Osteocyte (in vitro differentiated cells): Measurements from ENCODE around the gene MSH6. TPM values are rescaled to one million over a fixed set of nuclear protein-coding genes. Genes with fewer than 3 reads are reported as not detected.
A peak's percentile ranks its signal among the peaks of the same experiment; 100 is the strongest.

Experiments used
- DNase-seq: peaks from one replicate; pipeline ENCODE4 v3.0.0; 2021; ENCODE audit warnings: mixed read lengths; ENCODE audit not compliant: unreplicated experiment; ENCODE audit errors: extremely low spot score
- H3K27ac Mint-ChIP-seq: one replicate; pipeline ENCODE4 v1.8.0; 2021; ENCODE audit warnings: mild to moderate bottlenecking, mixed read lengths; ENCODE audit not compliant: unreplicated experiment
- H3K27me3 Mint-ChIP-seq: one replicate; pipeline ENCODE4 v1.8.0; 2021; ENCODE audit warnings: mixed read lengths; ENCODE audit not compliant: unreplicated experiment
- H3K36me3 Mint-ChIP-seq: one replicate; pipeline ENCODE4 v1.8.0; 2021; ENCODE audit warnings: mixed read lengths; ENCODE audit not compliant: unreplicated experiment
- H3K4me1 Mint-ChIP-seq: one replicate; pipeline ENCODE4 v1.8.0; 2021; ENCODE audit warnings: mixed read lengths; ENCODE audit not compliant: unreplicated experiment
- H3K4me3 Mint-ChIP-seq: one replicate; pipeline ENCODE4 v1.8.0; 2021; ENCODE audit warnings: mild to moderate bottlenecking, moderate library complexity, mixed read lengths; ENCODE audit not compliant: unreplicated experiment
- H3K9me3 Mint-ChIP-seq: one replicate; pipeline ENCODE4 v1.8.0; 2021; ENCODE audit warnings: mixed read lengths; ENCODE audit not compliant: unreplicated experiment
- total RNA-seq: library from RNA; stranded (reverse); gene quantifications from 2 replicates; pipeline ENCODE4 v1.2.1, GENCODE V29; 2021
- TF ChIP-seq, protein P1 (sequence below): fragments of 200-600 bp; sonication (generic); IDR thresholded peaks from 2 replicates; pipeline ENCODE4 v1.5.0; 2021; ENCODE audit warnings: antibody characterized with exemption, mild to moderate bottlenecking, moderate library complexity

MSH6 gene
- total RNA-seq, 1 donor from 2014 or later, result 55.8 TPM

DNA sequence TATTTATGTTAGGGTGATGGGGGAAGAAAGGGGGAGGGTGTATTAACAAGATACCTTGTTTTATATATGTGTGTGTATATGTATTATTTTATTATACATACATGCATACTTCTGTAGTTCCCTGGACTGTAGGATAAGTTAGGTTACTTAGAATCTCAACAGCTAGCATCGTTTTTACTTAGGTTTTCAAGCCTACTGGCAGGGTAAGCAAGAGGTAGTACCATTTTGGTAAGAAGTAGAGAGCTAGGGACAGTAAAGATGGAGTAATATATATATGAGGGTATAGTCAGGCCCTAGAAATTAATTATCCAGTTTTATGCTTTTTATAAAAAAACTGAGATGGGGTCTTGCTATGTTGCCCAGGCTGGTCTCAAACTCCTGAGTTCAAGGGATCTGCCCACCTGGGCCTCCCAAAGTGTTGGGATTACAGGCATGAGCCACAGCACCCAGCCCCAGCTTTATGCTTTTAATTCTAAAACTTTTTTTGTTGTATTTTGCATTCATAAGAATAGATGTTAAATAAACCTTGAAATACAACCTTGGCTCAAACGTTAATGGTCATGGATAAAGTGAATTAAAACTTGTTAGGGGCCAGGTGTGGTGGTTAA lies 13.2 kb downstream of the MSH6 start:
- Mint-ChIP-seq H3K4me1 (no peaks in the 10 kb centered on the region), H3K9me3 (no peaks in the 10 kb centered on the region), H3K27ac (no peak overlapping the region), H3K27me3 (no peaks in the 10 kb centered on the region), H3K4me3 (no peak overlapping the region), H3K36me3 (peaks cover 58% of the 10 kb centered on the region)
- TF ChIP-seq, protein P1, sequence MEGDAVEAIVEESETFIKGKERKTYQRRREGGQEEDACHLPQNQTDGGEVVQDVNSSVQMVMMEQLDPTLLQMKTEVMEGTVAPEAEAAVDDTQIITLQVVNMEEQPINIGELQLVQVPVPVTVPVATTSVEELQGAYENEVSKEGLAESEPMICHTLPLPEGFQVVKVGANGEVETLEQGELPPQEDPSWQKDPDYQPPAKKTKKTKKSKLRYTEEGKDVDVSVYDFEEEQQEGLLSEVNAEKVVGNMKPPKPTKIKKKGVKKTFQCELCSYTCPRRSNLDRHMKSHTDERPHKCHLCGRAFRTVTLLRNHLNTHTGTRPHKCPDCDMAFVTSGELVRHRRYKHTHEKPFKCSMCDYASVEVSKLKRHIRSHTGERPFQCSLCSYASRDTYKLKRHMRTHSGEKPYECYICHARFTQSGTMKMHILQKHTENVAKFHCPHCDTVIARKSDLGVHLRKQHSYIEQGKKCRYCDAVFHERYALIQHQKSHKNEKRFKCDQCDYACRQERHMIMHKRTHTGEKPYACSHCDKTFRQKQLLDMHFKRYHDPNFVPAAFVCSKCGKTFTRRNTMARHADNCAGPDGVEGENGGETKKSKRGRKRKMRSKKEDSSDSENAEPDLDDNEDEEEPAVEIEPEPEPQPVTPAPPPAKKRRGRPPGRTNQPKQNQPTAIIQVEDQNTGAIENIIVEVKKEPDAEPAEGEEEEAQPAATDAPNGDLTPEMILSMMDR, result no peak
- no peak for DNase-seq

DNA sequence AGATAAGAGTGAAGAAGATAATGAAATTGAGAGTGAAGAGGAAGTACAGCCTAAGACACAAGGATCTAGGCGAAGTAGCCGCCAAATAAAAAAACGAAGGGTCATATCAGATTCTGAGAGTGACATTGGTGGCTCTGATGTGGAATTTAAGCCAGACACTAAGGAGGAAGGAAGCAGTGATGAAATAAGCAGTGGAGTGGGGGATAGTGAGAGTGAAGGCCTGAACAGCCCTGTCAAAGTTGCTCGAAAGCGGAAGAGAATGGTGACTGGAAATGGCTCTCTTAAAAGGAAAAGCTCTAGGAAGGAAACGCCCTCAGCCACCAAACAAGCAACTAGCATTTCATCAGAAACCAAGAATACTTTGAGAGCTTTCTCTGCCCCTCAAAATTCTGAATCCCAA lies 15.7 kb downstream of the MSH6 start:
- Mint-ChIP-seq H3K27ac (no peak overlapping the region), H3K36me3 (peaks cover 75% of the 10 kb centered on the region), H3K4me1 (no peaks in the 10 kb centered on the region), H3K4me3 (no peak overlapping the region), H3K27me3 (no peaks in the 10 kb centered on the region), H3K9me3 (peaks cover 7% of the 10 kb centered on the region)
- TF ChIP-seq, protein P1, result no peak
- no peak for DNase-seq

DNA sequence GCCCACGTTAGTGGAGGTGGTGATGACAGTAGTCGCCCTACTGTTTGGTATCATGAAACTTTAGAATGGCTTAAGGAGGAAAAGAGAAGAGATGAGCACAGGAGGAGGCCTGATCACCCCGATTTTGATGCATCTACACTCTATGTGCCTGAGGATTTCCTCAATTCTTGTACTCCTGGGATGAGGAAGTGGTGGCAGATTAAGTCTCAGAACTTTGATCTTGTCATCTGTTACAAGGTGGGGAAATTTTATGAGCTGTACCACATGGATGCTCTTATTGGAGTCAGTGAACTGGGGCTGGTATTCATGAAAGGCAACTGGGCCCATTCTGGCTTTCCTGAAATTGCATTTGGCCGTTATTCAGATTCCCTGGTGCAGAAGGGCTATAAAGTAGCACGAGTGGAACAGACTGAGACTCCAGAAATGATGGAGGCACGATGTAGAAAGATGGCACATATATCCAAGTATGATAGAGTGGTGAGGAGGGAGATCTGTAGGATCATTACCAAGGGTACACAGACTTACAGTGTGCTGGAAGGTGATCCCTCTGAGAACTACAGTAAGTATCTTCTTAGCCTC lies 16.2 kb downstream of the MSH6 start:
- no peak overlapping the region for H3K27ac Mint-ChIP-seq
- no peaks in the 10 kb centered on the region for H3K4me1 Mint-ChIP-seq
- TF ChIP-seq, protein P1, result no peak
- H3K9me3 Mint-ChIP-seq, result peaks cover 7% of the 10 kb centered on the region
- peaks cover 80% of the 10 kb centered on the region for H3K36me3 Mint-ChIP-seq
- no peaks in the 10 kb centered on the region for H3K27me3 Mint-ChIP-seq
- peak; percentile 17 for DNase-seq
- H3K4me3 Mint-ChIP-seq, result no peak overlapping the region

DNA sequence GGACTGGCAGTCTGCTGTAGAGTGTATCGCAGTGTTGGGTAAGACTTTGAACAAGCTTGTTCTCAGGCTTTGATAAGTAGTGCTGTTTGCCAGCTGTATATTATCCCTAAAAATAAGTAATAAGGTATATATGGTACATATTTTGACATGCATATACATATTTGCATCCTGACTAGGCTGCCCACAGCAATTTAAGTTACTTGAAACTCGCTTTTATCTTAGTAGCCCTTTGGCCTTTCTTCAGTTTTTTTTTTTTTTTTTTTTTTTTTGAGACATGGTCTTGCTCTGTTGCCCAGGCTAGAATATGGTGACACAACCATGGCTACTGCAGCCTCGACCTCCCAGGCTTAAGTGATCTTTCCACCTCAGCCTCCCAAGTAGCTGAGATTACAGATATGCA lies 18.2 kb downstream of the MSH6 start:
- TF ChIP-seq, protein P1, result no peak
- H3K27ac Mint-ChIP-seq, result no peak overlapping the region
- H3K36me3 Mint-ChIP-seq, result peaks cover 79% of the 10 kb centered on the region
- DNase-seq, result no peak
- H3K4me3 Mint-ChIP-seq, result no peak overlapping the region
- peaks cover 7% of the 10 kb centered on the region for H3K9me3 Mint-ChIP-seq
- no peaks in the 10 kb centered on the region for H3K4me1 Mint-ChIP-seq
- H3K27me3 Mint-ChIP-seq, result no peaks in the 10 kb centered on the region

DNA sequence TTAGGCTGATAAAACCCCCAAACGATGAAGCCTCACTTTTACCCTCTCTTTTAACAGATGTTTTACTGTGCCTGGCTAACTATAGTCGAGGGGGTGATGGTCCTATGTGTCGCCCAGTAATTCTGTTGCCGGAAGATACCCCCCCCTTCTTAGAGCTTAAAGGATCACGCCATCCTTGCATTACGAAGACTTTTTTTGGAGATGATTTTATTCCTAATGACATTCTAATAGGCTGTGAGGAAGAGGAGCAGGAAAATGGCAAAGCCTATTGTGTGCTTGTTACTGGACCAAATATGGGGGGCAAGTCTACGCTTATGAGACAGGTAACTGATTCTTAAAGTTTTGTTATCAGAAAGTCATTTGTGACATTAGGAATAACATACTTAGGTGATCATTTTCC lies 20.4 kb downstream of the MSH6 start:
- peaks cover 79% of the 10 kb centered on the region for H3K36me3 Mint-ChIP-seq
- peaks cover 7% of the 10 kb centered on the region for H3K4me1 Mint-ChIP-seq
- no peak overlapping the region for H3K27ac Mint-ChIP-seq
- no peak overlapping the region for H3K4me3 Mint-ChIP-seq
- no peaks in the 10 kb centered on the region for H3K27me3 Mint-ChIP-seq
- TF ChIP-seq, protein P1, result no peak
- H3K9me3 Mint-ChIP-seq, result peaks cover 7% of the 10 kb centered on the region
- DNase-seq, result no peak
